PC-3 (cell line): ENCODE data around the gene LRRC3C. TPM values are rescaled to one million over a fixed set of nuclear protein-coding genes. Genes with fewer than 3 reads are reported as not detected.

ENCODE experiments used
- ATAC-seq: fragments of 200-7000 bp; cut with Tn5 transposase; 2 replicates; pipeline ENCODE4 v1.9.1; 2020; ENCODE audit warnings: mild to moderate bottlenecking, moderate library complexity
- BruUV-seq: library from RNA; stranded (reverse); fragments of 400-500 nt; replicated peaks from 2 replicates; lab custom pipeline; 2021; lab: Mats Ljungman, UMichigan
- CTCF ChIA-PET: fragments of 300-600 bp; sonication (Branson Sonifier 250); formaldehyde crosslinking; loops from one replicate; lab custom pipeline; 2022; ENCODE audit warnings: antibody characterized with exemption; lab: Charles Lee
- POLR2A ChIA-PET: fragments of 300-600 bp; sonication (Branson Sonifier 250); formaldehyde crosslinking; loops from one replicate; lab custom pipeline; 2022; ENCODE audit warnings: antibody characterized with exemption; ENCODE audit not compliant: unreplicated experiment; lab: Charles Lee
- DNase-seq: peaks from one replicate; pipeline ENCODE4 v3.0.0-alpha.2; 2015
- H2AFZ ChIP-seq: fragments of 300-600 bp; sonication (generic); 2 replicates; pipeline ENCODE4 v1.6.0; 2016; ENCODE audit warnings: antibody characterized with exemption, low read length
- H3F3A ChIP-seq: fragments of 300-600 bp; sonication (generic); one replicate; pipeline ENCODE4 v1.6.0; 2017; ENCODE audit warnings: antibody characterized with exemption, low read length, control low read depth, mild to moderate bottlenecking; ENCODE audit not compliant: unreplicated experiment
- H3K27ac ChIP-seq: fragments of 300-600 bp; sonication (generic); 2 replicates; pipeline ENCODE4 v1.5.1; 2016; ENCODE audit warnings: mild to moderate bottlenecking, low read length
- H3K27me3 ChIP-seq: fragments of 300-600 bp; sonication (generic); 2 replicates; pipeline ENCODE4 v1.6.1; 2016; ENCODE audit warnings: low read length, mixed read lengths
- H3K36me3 ChIP-seq: fragments of 300-600 bp; sonication (generic); 2 replicates; pipeline ENCODE4 v1.6.1; 2016; ENCODE audit warnings: low read depth, mixed run types, low read length, mixed read lengths
- H3K4me1 ChIP-seq: fragments of 300-600 bp; sonication (generic); 2 replicates; pipeline ENCODE4 v1.5.1; 2016; ENCODE audit warnings: low read length; ENCODE audit not compliant: insufficient read depth
- H3K4me2 ChIP-seq: fragments of 300-600 bp; sonication (generic); 2 replicates; pipeline ENCODE4 v1.6.0; 2016; ENCODE audit warnings: low read length
- H3K4me3 ChIP-seq: fragments of 300-600 bp; sonication (generic); 2 replicates; pipeline ENCODE4 v1.5.1; 2016; ENCODE audit warnings: mild to moderate bottlenecking, low read length, mixed read lengths
- H3K79me2 ChIP-seq: fragments of 300-600 bp; sonication (generic); 2 replicates; pipeline ENCODE4 v1.6.1; 2017; ENCODE audit warnings: low read length, mixed read lengths
- H3K9ac ChIP-seq: fragments of 300-600 bp; sonication (generic); 2 replicates; pipeline ENCODE4 v1.6.0; 2016; ENCODE audit warnings: mild to moderate bottlenecking, low read length
- H3K9me2 ChIP-seq: fragments of 300-600 bp; sonication (generic); replicated peaks from 2 replicates; pipeline ENCODE4 v1.6.1; 2016; ENCODE audit warnings: mixed run types, low read length, mixed read lengths
- H3K9me3 ChIP-seq: fragments of 300-600 bp; sonication (generic); 2 replicates; pipeline ENCODE4 v1.6.1; 2016; ENCODE audit warnings: low read length, mixed read lengths
- H4K20me1 ChIP-seq: fragments of 300-600 bp; sonication (generic); 2 replicates; pipeline ENCODE4 v1.6.1; 2016; ENCODE audit warnings: low read length, mixed read lengths
- CTCF ChIP-seq: fragments of 300-600 bp; sonication (generic); conservative IDR thresholded peaks from 2 replicates; pipeline ENCODE4 v1.5.1; 2017; ENCODE audit warnings: antibody characterized with exemption, low read depth, mild to moderate bottlenecking, low read length
- EZH2 ChIP-seq: fragments of 300-600 bp; sonication (generic); IDR thresholded peaks from one replicate; pipeline ENCODE4 v1.6.1; 2017; ENCODE audit warnings: antibody characterized with exemption, mild to moderate bottlenecking, low read length; ENCODE audit not compliant: unreplicated experiment
- EZH2phosphoT487 ChIP-seq: fragments of 300-600 bp; sonication (generic); IDR thresholded peaks from 2 replicates; pipeline ENCODE4 v1.6.1; 2018; ENCODE audit warnings: mild to moderate bottlenecking, antibody characterized with exemption, low read length, borderline replicate concordance
- intact Hi-C: fragments of 100-400 bp; cut with micrococcal nuclease; formaldehyde crosslinking; loops from 2 replicates; pipeline ENCODE4 v1.9.0; 2023
- total RNA-seq: library from RNA; depleted of rRNA; stranded (reverse); fragments of >200 nt; gene quantifications from 2 replicates; pipeline ENCODE4 v1.2.3, GENCODE V29; 2014

The LRRC3C gene
- total RNA-seq, 1 experiment from 2014 or later, result not detected

GRCh38 chr17:39971076-39971603, 43.6 kb downstream of the LRRC3C start:
- no TSS peak for BruUV-seq
- Histone ChIP-seq H2AFZ (no peak overlapping the region), H3K4me3 (no peak overlapping the region), H3K36me3 (no peaks in the 10 kb centered on the region), H3K9me2 (no peaks in the 10 kb centered on the region), H3K4me1 (no peaks in the 10 kb centered on the region), H3F3A (no peaks in the 10 kb centered on the region), H3K79me2 (no peaks in the 10 kb centered on the region), H3K4me2 (no peak overlapping the region), H3K9ac (no peak overlapping the region), H3K27ac (no peak overlapping the region), H4K20me1 (no peaks in the 10 kb centered on the region), H3K27me3 (no peaks in the 10 kb centered on the region), H3K9me3 (no peaks in the 10 kb centered on the region)
- no peak for ATAC-seq
- ChIA-PET POLR2A (no interaction called here), CTCF (no interaction called here)
- DNase-seq, result no peak
- TF ChIP-seq EZH2phosphoT487 (no peak), EZH2 (no peak), CTCF (no peak)
- intact Hi-C loops, result no loop called here

GRCh38 chr17:39972271-39972670, 44.7 kb downstream of the LRRC3C start:
- no TSS peak for BruUV-seq
- Histone ChIP-seq H3K79me2 (no peaks in the 10 kb centered on the region), H3K4me3 (no peak overlapping the region), H2AFZ (no peak overlapping the region), H3K27me3 (no peaks in the 10 kb centered on the region), H4K20me1 (no peaks in the 10 kb centered on the region), H3K9me3 (no peaks in the 10 kb centered on the region), H3K27ac (no peak overlapping the region), H3K9ac (no peak overlapping the region), H3K9me2 (no peaks in the 10 kb centered on the region), H3K36me3 (no peaks in the 10 kb centered on the region), H3F3A (no peaks in the 10 kb centered on the region), H3K4me2 (no peak overlapping the region), H3K4me1 (no peaks in the 10 kb centered on the region)
- DNase-seq (no peak), ATAC-seq (no peak)
- intact Hi-C loops, result no loop called here
- ChIA-PET CTCF (no interaction called here), POLR2A (no interaction called here)
- TF ChIP-seq EZH2, result no peak
- no peak for TF ChIP-seq EZH2phosphoT487
- no peak for TF ChIP-seq CTCF

GRCh38 chr17:39973496-39973895, 46.0 kb downstream of the LRRC3C start:
- Histone ChIP-seq H3K9me3 (no peaks in the 10 kb centered on the region), H3K27me3 (no peaks in the 10 kb centered on the region), H3F3A (no peaks in the 10 kb centered on the region), H3K27ac (no peak overlapping the region), H3K4me3 (no peak overlapping the region), H4K20me1 (no peaks in the 10 kb centered on the region), H3K4me1 (no peaks in the 10 kb centered on the region), H3K36me3 (no peaks in the 10 kb centered on the region), H3K9ac (no peak overlapping the region), H3K4me2 (no peak overlapping the region), H3K79me2 (no peaks in the 10 kb centered on the region), H3K9me2 (no peaks in the 10 kb centered on the region), H2AFZ (no peak overlapping the region)
- DNase-seq (no peak), ATAC-seq (no peak)
- no TSS peak for BruUV-seq
- CTCF ChIA-PET, result no interaction called here
- POLR2A ChIA-PET, result no interaction called here
- TF ChIP-seq EZH2phosphoT487 (no peak), EZH2 (no peak), CTCF (no peak)
- intact Hi-C loops, result no loop called here
